Brain microvascular endothelial cell (primary cell): ENCODE results near the gene RPGRIP1.

Source experiments
- DNase-seq: peaks from one replicate; pipeline ENCODE4 v3.0.0-alpha.2; 2020
- H3K27ac ChIP-seq: fragments of 250-450 bp; sonication (Bioruptor Pico); 2 replicates; pipeline ENCODE4 v1.5.1; 2020; ENCODE audit warnings: mild to moderate bottlenecking, moderate library complexity
- H3K27me3 ChIP-seq: fragments of 250-450 bp; sonication (Bioruptor Pico); replicated peaks from 2 replicates; pipeline ENCODE4 v1.5.1; 2020; ENCODE audit warnings: mild to moderate bottlenecking
- H3K36me3 ChIP-seq: fragments of 250-450 bp; sonication (Bioruptor Pico); replicated peaks from 2 replicates; pipeline ENCODE4 v1.5.1; 2020; ENCODE audit warnings: mild to moderate bottlenecking
- H3K4me3 ChIP-seq: 2 replicates; pipeline ENCODE4 v1.5.1; 2011; ENCODE audit warnings: low read depth, mild to moderate bottlenecking, control low read depth, low read length, moderate library complexity
- in situ Hi-C: cut with HindIII; loops from 2 replicates; pipeline ENCODE4 v1.10.0; 2017; ENCODE audit warnings: low sequenced_read_pairs, low pct_ligation_motif_present
- TF ChIP-seq, protein P1 (sequence below): IDR thresholded peaks from 2 replicates; pipeline ENCODE4 v1.5.1; 2011; ENCODE audit warnings: low read depth, mild to moderate bottlenecking, moderate library complexity, low read length, control low read depth, inconsistent platforms; ENCODE audit errors: missing control alignments

RPGRIP1 gene

DNA sequence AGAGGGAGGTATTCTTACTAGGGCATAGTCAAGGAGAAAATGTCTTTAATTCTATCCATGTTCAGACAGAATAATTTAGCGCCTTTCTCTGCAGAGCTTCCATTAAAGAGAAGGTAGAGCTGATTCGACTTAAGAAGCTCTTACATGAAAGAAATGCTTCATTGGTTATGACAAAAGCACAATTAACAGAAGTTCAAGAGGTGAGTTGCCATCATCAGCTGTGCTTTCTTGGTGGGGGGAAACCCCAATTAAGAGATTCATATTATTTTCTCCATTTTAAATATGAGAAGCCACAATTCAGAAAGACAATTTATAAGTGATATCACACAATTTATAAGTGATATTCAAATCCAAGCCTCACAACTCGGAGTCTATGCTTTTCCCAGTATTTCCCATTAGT, 27.8 kb downstream of the RPGRIP1 start:
- TF ChIP-seq, protein P1, sequence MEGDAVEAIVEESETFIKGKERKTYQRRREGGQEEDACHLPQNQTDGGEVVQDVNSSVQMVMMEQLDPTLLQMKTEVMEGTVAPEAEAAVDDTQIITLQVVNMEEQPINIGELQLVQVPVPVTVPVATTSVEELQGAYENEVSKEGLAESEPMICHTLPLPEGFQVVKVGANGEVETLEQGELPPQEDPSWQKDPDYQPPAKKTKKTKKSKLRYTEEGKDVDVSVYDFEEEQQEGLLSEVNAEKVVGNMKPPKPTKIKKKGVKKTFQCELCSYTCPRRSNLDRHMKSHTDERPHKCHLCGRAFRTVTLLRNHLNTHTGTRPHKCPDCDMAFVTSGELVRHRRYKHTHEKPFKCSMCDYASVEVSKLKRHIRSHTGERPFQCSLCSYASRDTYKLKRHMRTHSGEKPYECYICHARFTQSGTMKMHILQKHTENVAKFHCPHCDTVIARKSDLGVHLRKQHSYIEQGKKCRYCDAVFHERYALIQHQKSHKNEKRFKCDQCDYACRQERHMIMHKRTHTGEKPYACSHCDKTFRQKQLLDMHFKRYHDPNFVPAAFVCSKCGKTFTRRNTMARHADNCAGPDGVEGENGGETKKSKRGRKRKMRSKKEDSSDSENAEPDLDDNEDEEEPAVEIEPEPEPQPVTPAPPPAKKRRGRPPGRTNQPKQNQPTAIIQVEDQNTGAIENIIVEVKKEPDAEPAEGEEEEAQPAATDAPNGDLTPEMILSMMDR = no peak
- in situ Hi-C loops = no loop called here
- no peak for DNase-seq
- Histone ChIP-seq H3K36me3 (no peaks in the 10 kb centered on the region), H3K27ac (no peak overlapping the region), H3K4me3 (no peak overlapping the region), H3K27me3 (no peaks in the 10 kb centered on the region)

DNA sequence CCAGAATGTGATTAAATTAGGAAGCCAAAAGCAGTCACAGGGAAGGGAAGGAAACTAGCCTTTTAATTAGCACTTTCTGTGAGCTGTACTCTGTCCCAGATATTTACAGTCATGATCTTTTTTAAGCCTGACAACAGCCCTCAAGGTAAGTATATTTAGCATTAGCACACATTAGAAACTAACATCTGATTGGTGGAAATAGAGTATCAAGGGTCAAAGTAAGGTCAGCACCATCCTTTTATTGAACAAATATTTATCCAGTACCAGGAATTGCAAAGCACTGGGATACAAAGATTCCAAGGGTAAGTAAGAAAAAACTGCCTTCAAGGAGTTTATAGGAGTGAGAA, 28.2 kb downstream of the RPGRIP1 start:
- in situ Hi-C loops = no loop called here
- Histone ChIP-seq H3K4me3 (peak overlapping the region; percentile 46), H3K27me3 (no peaks in the 10 kb centered on the region), H3K36me3 (no peaks in the 10 kb centered on the region), H3K27ac (no peak overlapping the region)
- TF ChIP-seq, protein P1 = no peak
- no peak for DNase-seq

DNA sequence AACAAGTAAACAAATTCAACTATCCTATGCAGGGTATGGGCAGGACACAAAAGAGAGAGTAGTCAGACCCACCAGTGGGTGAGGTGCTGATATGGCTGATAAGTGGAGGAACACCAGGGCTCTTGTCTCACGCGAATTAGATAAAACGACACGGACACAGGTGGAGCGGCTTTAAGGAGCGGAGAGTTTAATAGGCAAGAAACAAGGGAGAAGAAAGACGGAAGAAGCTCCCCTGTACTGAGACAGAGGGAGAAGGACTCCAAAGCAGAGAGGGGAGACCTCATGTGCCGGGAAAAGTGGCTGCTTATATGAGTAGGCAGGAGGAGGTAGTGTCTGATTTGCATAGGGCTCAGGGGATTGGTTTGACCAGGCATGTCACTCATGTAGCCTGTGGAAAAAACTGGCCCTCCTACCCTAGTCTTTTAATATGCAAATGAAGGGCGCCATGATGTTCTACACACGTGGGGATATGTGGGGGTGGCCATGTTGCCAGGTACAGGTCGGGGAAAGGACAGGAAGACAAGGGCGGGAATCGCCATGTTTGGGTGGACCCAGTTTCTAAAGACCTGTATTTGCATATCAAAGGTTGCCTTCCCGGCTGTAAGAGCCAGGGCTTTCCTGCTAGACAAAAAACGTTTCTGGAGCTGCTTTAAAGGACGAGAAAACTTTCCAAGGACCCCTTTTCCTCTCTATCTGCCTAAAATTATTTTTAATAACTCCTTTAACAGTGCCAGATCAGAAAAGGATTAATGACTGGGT, 28.8 kb downstream of the RPGRIP1 start:
- no peak overlapping the region for H3K27ac ChIP-seq
- no peaks in the 10 kb centered on the region for H3K27me3 ChIP-seq
- peak overlapping the region; percentile 46 for H3K4me3 ChIP-seq
- H3K36me3 ChIP-seq = no peaks in the 10 kb centered on the region
- in situ Hi-C loops = no loop called here
- TF ChIP-seq, protein P1 = no peak
- peak; percentile 91 for DNase-seq

DNA sequence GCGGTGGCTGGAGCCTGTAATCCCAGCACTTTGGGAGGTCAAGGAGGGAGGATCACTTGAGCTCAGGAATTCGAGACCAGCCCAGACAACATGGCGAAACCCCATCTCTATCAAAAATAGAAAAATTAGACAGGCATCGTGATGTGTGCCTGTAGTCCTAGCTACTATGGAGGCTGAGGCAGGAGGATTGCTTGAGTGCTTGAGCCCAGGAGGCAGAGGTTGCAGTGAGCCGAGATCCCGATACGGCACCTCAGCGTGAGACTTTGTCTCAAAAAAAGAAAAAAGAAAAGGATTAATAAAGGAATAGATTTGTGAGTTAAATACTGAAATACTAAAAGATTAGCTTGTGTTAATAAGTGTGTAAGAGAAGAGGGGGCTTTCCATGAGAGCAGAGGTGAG, 29.4 kb downstream of the RPGRIP1 start:
- Histone ChIP-seq H3K27ac (no peak overlapping the region), H3K4me3 (peak overlapping the region; percentile 46), H3K36me3 (no peaks in the 10 kb centered on the region), H3K27me3 (no peaks in the 10 kb centered on the region)
- TF ChIP-seq, protein P1 = no peak
- in situ Hi-C loops = no loop called here
- DNase-seq = no peak

DNA sequence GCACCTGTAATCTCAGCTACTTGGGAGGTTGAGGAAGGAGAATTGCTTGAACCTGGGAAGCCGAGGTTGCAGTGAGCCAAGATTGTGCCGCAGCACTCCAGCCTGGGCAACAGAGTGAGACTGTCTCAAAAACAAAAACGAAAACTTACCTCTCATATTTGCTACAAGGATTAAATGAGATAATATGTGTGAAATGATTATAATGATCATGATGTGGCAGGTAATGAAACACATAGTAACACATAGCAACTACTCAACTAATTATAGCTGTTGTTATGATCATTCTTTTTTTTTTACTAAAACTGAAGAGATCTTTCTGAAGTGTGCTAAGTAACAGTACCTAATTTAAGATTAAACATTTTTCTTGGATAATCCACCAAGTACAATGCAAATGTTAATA, 30.1 kb downstream of the RPGRIP1 start:
- no peak overlapping the region for H3K4me3 ChIP-seq
- no peaks in the 10 kb centered on the region for H3K27me3 ChIP-seq
- H3K36me3 ChIP-seq = no peaks in the 10 kb centered on the region
- H3K27ac ChIP-seq = no peak overlapping the region
- in situ Hi-C loops = no loop called here
- TF ChIP-seq, protein P1 = no peak
- DNase-seq = no peak

DNA sequence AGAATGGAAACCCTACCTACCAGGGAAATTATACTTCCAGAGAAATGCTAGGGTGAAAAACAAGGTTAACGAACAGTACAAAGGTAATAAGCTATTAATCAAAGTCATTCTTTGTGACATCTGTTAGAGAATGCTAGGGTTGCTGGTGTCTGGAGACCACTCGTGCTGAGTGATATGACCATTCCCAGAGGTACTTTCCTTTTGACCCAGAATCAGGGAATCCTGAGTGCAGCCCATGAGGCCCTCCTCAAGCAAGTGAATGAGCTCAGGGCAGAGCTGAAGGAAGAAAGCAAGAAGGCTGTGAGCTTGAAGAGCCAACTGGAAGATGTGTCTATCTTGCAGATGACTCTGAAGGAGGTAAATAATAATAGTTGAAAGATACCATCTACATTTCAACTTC, 31.7 kb downstream of the RPGRIP1 start:
- in situ Hi-C loops = no loop called here
- no peak for DNase-seq
- no peaks in the 10 kb centered on the region for H3K27me3 ChIP-seq
- TF ChIP-seq, protein P1 = no peak
- no peaks in the 10 kb centered on the region for H3K36me3 ChIP-seq
- no peak overlapping the region for H3K4me3 ChIP-seq
- no peak overlapping the region for H3K27ac ChIP-seq
